GM21423 (cell line): ENCODE measurements around the gene LSM5.

Experiments used
- ATAC-seq: cut with Tn5 transposase; IDR thresholded peaks from one replicate; pipeline ENCODE4 v1.9.1; 2021; ENCODE audit warnings: mild to moderate bottlenecking, moderate library complexity; ENCODE audit not compliant: unreplicated experiment

LSM5 gene

GRCh38 chr7:32490127-32490796 lies at the start of gene LSM5:
TSS of gene LSM5 (minus strand) at chr7:32490380. CDS start at chr7:32490365, 15 bp downstream.
- ATAC-seq: peak; percentile 86

- no peak for ATAC-seq
Observed at GRCh38 chr7:32539366-32539765, 49.2 kb upstream of the LSM5 start.

GRCh38 chr7:32537760-32538159 lies 47.6 kb upstream of the LSM5 start:
- ATAC-seq: no peak

GRCh38 chr7:32536585-32536984 lies 46.4 kb upstream of the LSM5 start:
- no peak for ATAC-seq

GRCh38 chr7:32536016-32536415 lies 45.8 kb upstream of the LSM5 start:
- no peak for ATAC-seq

- ATAC-seq: no peak
Observed at GRCh38 chr7:32535162-32535702, 45.1 kb upstream of the LSM5 start.

GRCh38 chr7:32533276-32534029 lies 43.3 kb upstream of the LSM5 start:
- no peak for ATAC-seq

GRCh38 chr7:32532716-32533115 lies 42.5 kb upstream of the LSM5 start:
- no peak for ATAC-seq

- no peak for ATAC-seq
Observed at GRCh38 chr7:32532086-32532485, 41.9 kb upstream of the LSM5 start.

GRCh38 chr7:32531402-32531801 lies 41.2 kb upstream of the LSM5 start:
- ATAC-seq: no peak

GRCh38 chr7:32525839-32526238 lies 35.7 kb upstream of the LSM5 start:
- ATAC-seq: no peak

- ATAC-seq: no peak
Observed at GRCh38 chr7:32524631-32525030, 34.5 kb upstream of the LSM5 start.

- no peak for ATAC-seq
Observed at GRCh38 chr7:32522746-32523530, 32.8 kb upstream of the LSM5 start.

GRCh38 chr7:32519763-32520162 lies 29.6 kb upstream of the LSM5 start:
- ATAC-seq: no peak

GRCh38 chr7:32518534-32519140 lies 28.5 kb upstream of the LSM5 start:
- ATAC-seq: no peak

GRCh38 chr7:32516551-32517100 lies 26.4 kb upstream of the LSM5 start:
- no peak for ATAC-seq

- peak; percentile 76 for ATAC-seq
Observed at GRCh38 chr7:32515890-32516550, 25.8 kb upstream of the LSM5 start.

GRCh38 chr7:32513210-32513609 lies 23.0 kb upstream of the LSM5 start:
- ATAC-seq: no peak

- no peak for ATAC-seq
Observed at GRCh38 chr7:32511791-32512190, 21.6 kb upstream of the LSM5 start.

- no peak for ATAC-seq
Observed at GRCh38 chr7:32507414-32507813, 17.2 kb upstream of the LSM5 start.
